ENCODE data around the gene FXYD6.

The FXYD6 gene

GRCh38 chr11:117790279-117790678 is 86.2 kb downstream of the FXYD6 start:
- no peak for DNase-seq

- DNase-seq = no peak
These were observed 87.2 kb downstream of the FXYD6 start for GRCh38 chr11:117789241-117789640.
